ENCODE data around the gene PRSS33. TPM values are rescaled to one million over a fixed set of nuclear protein-coding genes. Genes with fewer than 3 reads are reported as not detected.

Gene PRSS33
- total RNA-seq, 1 donor from 2014 or later: not detected

DNA sequence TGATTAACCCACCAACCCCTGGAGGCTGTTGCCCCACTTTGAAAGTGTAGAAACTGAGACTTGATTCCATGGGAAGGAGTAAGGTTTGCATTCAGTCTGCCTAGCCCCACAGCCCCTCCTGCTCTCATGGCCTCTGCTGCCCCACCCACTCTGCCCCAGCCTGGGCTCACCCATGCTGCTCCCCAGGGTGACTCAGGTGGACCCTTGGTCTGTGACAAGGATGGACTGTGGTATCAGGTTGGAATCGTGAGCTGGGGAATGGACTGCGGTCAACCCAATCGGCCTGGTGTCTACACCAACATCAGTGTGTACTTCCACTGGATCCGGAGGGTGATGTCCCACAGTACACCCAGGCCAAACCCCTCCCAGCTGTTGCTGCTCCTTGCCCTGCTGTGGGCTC lies 17.4 kb upstream of the PRSS33 start:
- intact Hi-C loops (cut with micrococcal nuclease): no loop called here
- DNase-seq (no peak), ATAC-seq (no peak)

DNA sequence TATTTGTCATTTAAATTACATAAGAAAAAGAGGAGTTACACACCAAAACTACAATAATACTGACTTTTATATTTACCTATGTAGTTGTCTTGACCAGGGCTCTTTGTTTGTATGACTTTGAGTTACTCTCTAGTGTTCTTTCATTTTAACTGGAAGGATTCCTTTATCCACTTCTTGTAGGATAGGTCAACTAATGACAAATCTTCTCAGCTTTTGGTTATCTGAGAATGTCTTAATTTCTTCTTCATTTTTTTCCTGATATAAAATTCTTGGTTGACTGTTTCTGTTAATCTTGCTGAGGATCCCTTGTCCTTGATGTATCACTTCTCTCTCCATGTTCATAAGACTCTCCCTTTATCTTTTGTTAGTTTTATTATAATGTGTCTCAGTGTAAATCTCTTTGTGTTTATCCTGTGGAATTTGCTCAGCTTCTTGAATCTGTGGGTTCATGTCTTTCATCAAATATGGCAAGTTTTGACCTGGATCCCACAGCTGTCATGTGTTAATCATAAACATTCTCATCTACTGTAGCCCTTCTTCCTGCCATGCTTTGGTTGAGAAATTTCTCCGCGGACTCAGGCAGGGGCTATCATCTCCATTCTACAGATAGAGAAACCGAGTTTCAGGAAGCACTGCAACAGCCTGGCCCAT lies 16.3 kb upstream of the PRSS33 start:
- no peak for ATAC-seq
- DNase-seq: no peak
- intact Hi-C loops (cut with micrococcal nuclease): no loop called here

DNA sequence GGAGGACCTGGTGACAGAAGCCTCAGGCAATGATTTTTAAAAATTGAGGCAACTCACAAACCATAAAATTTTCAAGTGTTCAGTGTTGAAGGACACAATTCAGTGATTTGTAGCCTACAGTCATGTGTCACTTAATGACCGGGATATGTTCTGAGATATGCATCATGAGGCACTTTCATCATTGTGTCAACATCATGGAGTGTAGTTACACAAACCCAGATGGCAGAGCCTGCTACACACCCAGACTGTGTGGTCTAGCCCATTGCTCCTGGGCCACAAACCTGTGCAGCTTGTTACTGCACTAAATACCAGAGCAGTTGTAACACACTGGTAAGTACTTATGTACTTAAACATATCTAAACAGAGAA lies 12.5 kb upstream of the PRSS33 start:
- intact Hi-C loops (cut with micrococcal nuclease): no loop called here
- no peak for ATAC-seq

GRCh38 chr16:2799205-2799858 lies 12.0 kb upstream of the PRSS33 start:
- no peak for DNase-seq
- no peak for ATAC-seq

More for the DNA sequence above, 12.5 kb upstream of the PRSS33 start:
- no peak for DNase-seq

GRCh38 chr16:2798723-2799204 lies 11.4 kb upstream of the PRSS33 start:
- no peak for ATAC-seq
- DNase-seq: no peak
- intact Hi-C loops (cut with micrococcal nuclease): no loop called here

More at GRCh38 chr16:2799205-2799858, 12.0 kb upstream of the PRSS33 start:
- intact Hi-C loops (cut with micrococcal nuclease): no loop called here

DNA sequence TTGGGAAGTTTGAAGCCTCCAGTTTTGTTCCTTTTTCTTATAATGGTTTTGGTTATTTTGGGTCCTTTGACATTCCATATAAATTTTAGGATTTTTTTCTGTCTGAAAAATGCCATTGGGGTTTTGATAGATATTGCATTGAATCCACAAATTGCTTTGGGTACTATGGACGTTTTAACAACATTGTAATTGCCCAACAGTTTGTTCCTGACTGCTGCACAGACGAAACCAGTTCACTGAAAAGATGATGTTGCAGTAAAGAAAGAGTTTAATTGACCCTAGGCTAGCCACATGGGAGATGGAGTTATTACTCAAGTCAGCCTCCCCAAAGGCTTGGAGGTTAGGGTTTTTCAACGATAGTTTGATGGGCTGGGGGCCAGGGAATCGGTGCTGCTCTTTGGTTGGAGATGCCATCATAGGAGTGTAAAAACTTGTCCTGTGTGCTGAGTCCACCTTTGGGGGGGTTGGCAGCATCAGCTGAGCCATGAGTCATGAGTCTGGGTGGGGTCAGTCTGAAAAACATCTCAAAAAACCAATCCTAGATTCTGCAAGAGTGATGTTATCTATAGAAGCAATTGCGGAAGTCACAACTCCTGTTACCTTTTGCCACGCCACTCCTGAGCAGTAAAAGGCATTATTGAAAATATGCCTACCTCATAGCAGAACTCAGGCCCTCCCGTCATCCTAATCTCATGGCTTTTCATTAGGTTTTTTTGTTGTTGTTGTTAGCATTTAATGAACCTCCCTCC lies 8.2 kb upstream of the PRSS33 start:
- ATAC-seq (no peak), DNase-seq (no peak)
- intact Hi-C loops (cut with micrococcal nuclease): no loop called here

- intact Hi-C loops (cut with micrococcal nuclease): no loop called here
- DNase-seq: no peak
- ATAC-seq: no peak
Observed at GRCh38 chr16:2792940-2793339, 5.6 kb upstream of the PRSS33 start.

DNA sequence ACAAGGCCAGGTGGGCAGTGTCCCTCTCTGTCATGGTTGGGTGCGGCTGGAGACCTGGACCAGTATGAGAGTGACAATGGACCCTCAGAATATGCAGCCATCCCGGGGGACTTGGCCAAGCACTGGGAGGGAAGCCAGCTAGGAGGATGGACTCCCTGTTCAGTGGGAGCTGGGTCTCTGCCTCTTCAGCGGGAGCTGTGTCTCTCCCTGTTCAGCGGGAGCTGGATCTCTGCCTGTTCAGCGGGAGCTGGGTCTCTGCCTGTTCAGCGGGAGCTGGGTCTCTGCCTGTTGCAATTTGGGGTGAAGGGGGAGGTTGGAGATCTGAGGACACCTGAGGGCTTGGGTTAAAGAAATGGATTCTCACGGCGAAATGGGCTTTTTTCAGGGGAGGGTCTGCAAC lies 3.8 kb upstream of the PRSS33 start:
- intact Hi-C loops (cut with micrococcal nuclease): no loop called here
- ATAC-seq: no peak
- DNase-seq: no peak

DNA sequence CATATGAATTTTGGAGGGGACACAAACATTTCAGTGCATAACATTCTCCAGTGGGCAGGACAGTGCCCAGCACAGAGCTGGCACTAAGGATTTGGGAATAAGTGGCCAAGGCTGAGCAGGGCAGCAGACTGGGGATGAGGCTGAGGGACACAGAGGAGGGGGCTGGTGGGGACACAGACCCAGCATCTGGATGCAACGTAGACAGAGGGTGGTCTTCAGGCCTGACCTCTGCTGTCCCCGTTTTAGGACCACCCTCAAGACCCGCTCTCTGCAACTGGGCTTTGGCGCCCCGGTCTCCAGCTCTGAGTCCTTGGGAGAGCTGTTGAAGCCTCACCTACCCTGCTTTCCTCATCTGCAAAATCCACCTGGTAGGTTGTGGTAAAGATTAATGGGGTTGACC lies 3.3 kb upstream of the PRSS33 start:
- no peak for ATAC-seq
- no peak for DNase-seq
- intact Hi-C loops (cut with micrococcal nuclease): no loop called here

GRCh38 chr16:2787961-2788360 lies 601 bp upstream of the PRSS33 start:
- no peak for DNase-seq
- intact Hi-C loops (cut with micrococcal nuclease): no loop called here
- ATAC-seq: no peak

DNA sequence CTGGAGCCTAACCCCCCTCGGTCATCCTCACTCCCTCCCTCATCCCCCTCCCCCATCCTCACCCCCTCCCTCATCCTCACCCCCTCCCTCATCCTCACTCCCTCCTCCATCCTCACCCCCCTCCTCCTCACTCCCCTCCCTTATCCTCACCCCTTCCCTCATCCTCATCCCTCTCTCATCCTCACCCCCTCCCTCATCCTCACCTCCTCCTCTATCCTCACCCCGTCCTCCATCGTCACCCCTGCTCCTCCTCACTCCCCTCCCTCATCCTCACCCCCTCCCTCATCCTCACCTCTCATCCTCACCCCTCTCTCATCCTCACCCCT lies 571 bp downstream of the PRSS33 start:
- intact Hi-C loops (cut with micrococcal nuclease): no loop called here

GRCh38 chr16:2786061-2786825 lies 1.1 kb downstream of the PRSS33 start:
- DNase-seq (no peak), ATAC-seq (no peak)
- intact Hi-C loops (cut with micrococcal nuclease): no loop called here

More for the DNA sequence above, 571 bp downstream of the PRSS33 start:
- DNase-seq: no peak
- no peak for ATAC-seq

GRCh38 chr16:2785101-2785991 lies 2.0 kb downstream of the PRSS33 start:
- intact Hi-C loops (cut with micrococcal nuclease): no loop called here
- ATAC-seq (peak; percentile 34), DNase-seq (no peak)

DNA sequence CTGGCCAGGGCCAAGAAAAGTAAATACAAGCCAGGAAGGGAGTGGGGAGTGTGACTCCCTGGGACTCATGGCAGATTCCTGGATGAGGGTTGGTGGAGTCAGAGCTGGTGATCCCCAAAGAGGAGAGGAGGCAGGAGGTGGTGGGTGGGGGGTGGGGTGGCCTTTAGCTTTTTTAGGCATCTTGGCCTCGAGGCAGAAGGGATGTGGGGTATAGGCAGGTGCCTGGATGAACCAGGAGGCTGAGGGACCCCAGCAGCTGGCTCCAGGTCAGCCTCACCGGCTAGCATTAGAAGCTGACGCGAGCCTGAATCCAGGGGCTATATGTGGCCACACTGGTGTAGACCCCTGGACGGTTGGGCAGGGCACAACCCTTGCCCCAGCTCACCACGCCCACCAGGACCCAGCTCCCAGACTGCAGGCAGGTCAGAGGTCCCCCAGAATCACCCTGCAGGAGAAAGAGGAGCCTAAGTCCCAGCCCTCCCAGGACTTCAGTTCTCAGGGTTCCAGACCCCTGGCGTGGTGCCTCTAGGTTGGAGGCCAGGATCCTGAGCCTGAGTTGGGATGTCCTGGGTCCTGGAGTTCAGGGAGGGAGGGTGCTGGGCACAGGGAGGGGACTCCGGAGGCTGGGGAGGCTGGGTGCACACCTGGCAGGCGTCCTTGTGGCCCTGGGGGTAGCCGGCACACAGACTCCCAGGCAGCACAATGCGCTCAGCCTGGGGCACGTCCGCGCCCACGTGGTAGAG lies 2.8 kb downstream of the PRSS33 start:
- intact Hi-C loops (cut with micrococcal nuclease): no loop called here
- ATAC-seq (no peak), DNase-seq (no peak)

- ATAC-seq (no peak), DNase-seq (no peak)
- intact Hi-C loops (cut with micrococcal nuclease): no loop called here
Observed at GRCh38 chr16:2783581-2784357, 3.6 kb downstream of the PRSS33 start.

- intact Hi-C loops (cut with micrococcal nuclease): no loop called here
- DNase-seq: no peak
- no peak for ATAC-seq
Observed at GRCh38 chr16:2782583-2783351, 4.6 kb downstream of the PRSS33 start.
